NCI-H226 (cell line): ENCODE results near the gene LIF.

Experiments used
- DNase-seq: peaks from one replicate; pipeline ENCODE4 v3.0.0-alpha.2; 2015

Gene LIF

GRCh38 chr22:30283342-30283741 is 36.8 kb upstream of the LIF start:
- DNase-seq = no peak

GRCh38 chr22:30282616-30283046 is 36.1 kb upstream of the LIF start:
- DNase-seq = no peak

- DNase-seq = no peak
These were observed 33.9 kb upstream of the LIF start for GRCh38 chr22:30280505-30280904.

- no peak for DNase-seq
These were observed 33.4 kb upstream of the LIF start for GRCh38 chr22:30279932-30280331.

GRCh38 chr22:30279046-30279788 is 32.7 kb upstream of the LIF start:
- DNase-seq = no peak

GRCh38 chr22:30277547-30278344 is 31.2 kb upstream of the LIF start:
- peak; percentile 26 for DNase-seq

GRCh38 chr22:30276039-30276438 is 29.5 kb upstream of the LIF start:
- no peak for DNase-seq

GRCh38 chr22:30275625-30276024 is 29.1 kb upstream of the LIF start:
- DNase-seq = no peak

GRCh38 chr22:30274437-30274812 is 27.9 kb upstream of the LIF start:
- no peak for DNase-seq

GRCh38 chr22:30273711-30274436 is 27.3 kb upstream of the LIF start:
- no peak for DNase-seq

- no peak for DNase-seq
These were observed 26.4 kb upstream of the LIF start for GRCh38 chr22:30272781-30273601.

GRCh38 chr22:30270832-30271231 is 24.3 kb upstream of the LIF start:
- DNase-seq = no peak

GRCh38 chr22:30268331-30268730 is 21.8 kb upstream of the LIF start:
- DNase-seq = no peak

GRCh38 chr22:30267382-30268302 is 21.1 kb upstream of the LIF start:
- DNase-seq = no peak

- no peak for DNase-seq
These were observed 20.2 kb upstream of the LIF start, which contains the start of gene OSM for GRCh38 chr22:30266445-30267381. Gene OSM, minus strand, starts transcription at chr22:30266851. Its CDS starts 52 bp downstream, at chr22:30266799.

- no peak for DNase-seq
These were observed 19.4 kb upstream of the LIF start for GRCh38 chr22:30265823-30266444.

GRCh38 chr22:30265131-30265720 is 18.7 kb upstream of the LIF start:
- no peak for DNase-seq

GRCh38 chr22:30263883-30264282 is 17.3 kb upstream of the LIF start:
- DNase-seq = no peak
